H9 (cell line): ENCODE results near the gene LBH. TPM values are rescaled to one million over a fixed set of nuclear protein-coding genes. Genes with fewer than 3 reads are reported as not detected.

Experiments
- DNase-seq: peaks from one replicate; pipeline ENCODE4 v3.0.0-alpha.2; 2017
- H2AFZ ChIP-seq: one replicate; pipeline ENCODE4 v1.6.1; 2013; ENCODE audit warnings: mild to moderate bottlenecking, low read length, control low read depth, moderate library complexity
- H2AK5ac ChIP-seq: 2 replicates; pipeline ENCODE4 v1.6.1; 2013; ENCODE audit warnings: low read length, control low read depth, mixed read lengths; ENCODE audit not compliant: insufficient read length
- H2BK120ac ChIP-seq: one replicate; pipeline ENCODE4 v1.6.1; 2013; ENCODE audit warnings: low read depth, mild to moderate bottlenecking, low read length, control low read depth, inconsistent platforms; ENCODE audit not compliant: poor library complexity, severe bottlenecking
- H2BK12ac ChIP-seq: 2 replicates; pipeline ENCODE4 v1.6.1; 2013; ENCODE audit warnings: low read length, control low read depth, mixed read lengths, low read depth; ENCODE audit not compliant: insufficient read length
- H2BK15ac ChIP-seq: 2 replicates; pipeline ENCODE4 v1.6.1; 2013; ENCODE audit warnings: low read depth, low read length, control low read depth
- H2BK20ac ChIP-seq: one replicate; pipeline ENCODE4 v1.6.1; 2013; ENCODE audit warnings: low read depth, mild to moderate bottlenecking, low read length, control low read depth, inconsistent platforms; ENCODE audit not compliant: poor library complexity, severe bottlenecking
- H2BK5ac ChIP-seq: 2 replicates; pipeline ENCODE4 v1.6.1; 2013; ENCODE audit warnings: low read length, control low read depth, mixed read lengths; ENCODE audit not compliant: insufficient read length
- H3K14ac ChIP-seq: 2 replicates; pipeline ENCODE4 v1.6.1; 2013; ENCODE audit warnings: low read length, control low read depth; ENCODE audit not compliant: insufficient read depth
- H3K18ac ChIP-seq: 2 replicates; pipeline ENCODE4 v1.6.1; 2013; ENCODE audit warnings: low read depth, mild to moderate bottlenecking, mixed read lengths, low read length, control low read depth; ENCODE audit not compliant: insufficient read length
- H3K23ac ChIP-seq: 2 replicates; pipeline ENCODE4 v1.6.1; 2013; ENCODE audit warnings: low read length, control low read depth, mixed read lengths, low read depth; ENCODE audit not compliant: insufficient read length
- H3K23me2 ChIP-seq: 2 replicates; pipeline ENCODE4 v1.6.1; 2013; ENCODE audit warnings: low read depth, mild to moderate bottlenecking, mixed read lengths, low read length, control low read depth; ENCODE audit not compliant: insufficient read length, poor library complexity, severe bottlenecking
- H3K27ac ChIP-seq: 2 replicates; pipeline ENCODE4 v1.5.1; 2013; ENCODE audit warnings: low read length, control low read depth, mixed read lengths, low read depth; ENCODE audit not compliant: insufficient read length
- H3K27me3 ChIP-seq: 2 replicates; pipeline ENCODE4 v1.6.1; 2013; ENCODE audit warnings: low read length, control low read depth, inconsistent platforms; ENCODE audit not compliant: insufficient read depth
- H3K4ac ChIP-seq: 2 replicates; pipeline ENCODE4 v1.6.1; 2013; ENCODE audit warnings: low read depth, mild to moderate bottlenecking, control low read depth, inconsistent platforms, low read length, moderate library complexity
- H3K4me1 ChIP-seq: 2 replicates; pipeline ENCODE4 v1.6.1; 2013; ENCODE audit warnings: low read length, control low read depth, inconsistent platforms; ENCODE audit not compliant: insufficient read depth
- H3K4me2 ChIP-seq: 2 replicates; pipeline ENCODE4 v1.6.1; 2013; ENCODE audit warnings: low read length, control low read depth, mixed read lengths; ENCODE audit not compliant: insufficient read length, insufficient read depth
- H3K56ac ChIP-seq: 2 replicates; pipeline ENCODE4 v1.6.1; 2013; ENCODE audit warnings: low read depth, mild to moderate bottlenecking, mixed read lengths, low read length, control low read depth; ENCODE audit not compliant: insufficient read length
- H3K79me1 ChIP-seq: 2 replicates; pipeline ENCODE4 v1.6.1; 2013; ENCODE audit warnings: low read depth, mild to moderate bottlenecking, moderate library complexity, low read length, control low read depth, inconsistent platforms; ENCODE audit not compliant: insufficient read depth, poor library complexity, severe bottlenecking
- H3K79me2 ChIP-seq: 2 replicates; pipeline ENCODE4 v1.6.1; 2013; ENCODE audit warnings: low read length, control low read depth, inconsistent platforms; ENCODE audit not compliant: insufficient read depth
- H3K9ac ChIP-seq: 2 replicates; pipeline ENCODE4 v1.6.1; 2013; ENCODE audit warnings: low read length, control low read depth, mixed read lengths; ENCODE audit not compliant: insufficient read length; ENCODE audit errors: extremely low read depth
- H3K9me3 ChIP-seq: one replicate; pipeline ENCODE4 v1.6.1; 2013; ENCODE audit warnings: low read depth, low read length, inconsistent platforms; ENCODE audit not compliant: control insufficient read depth
- H3T11ph ChIP-seq: one replicate; pipeline ENCODE4 v1.6.1; 2013; ENCODE audit warnings: mild to moderate bottlenecking, low read length, control low read depth, inconsistent platforms
- H4K20me1 ChIP-seq: one replicate; pipeline ENCODE4 v1.6.1; 2013; ENCODE audit not compliant: control insufficient read depth, insufficient read length, insufficient read depth
- H4K5ac ChIP-seq: 2 replicates; pipeline ENCODE4 v1.6.1; 2013; ENCODE audit warnings: low read depth, mild to moderate bottlenecking, mixed read lengths, low read length, control low read depth; ENCODE audit not compliant: insufficient read length
- H4K8ac ChIP-seq: replicated peaks from 2 replicates; pipeline ENCODE4 v1.6.1; 2013; ENCODE audit warnings: low read length, control low read depth, mixed read lengths, low read depth; ENCODE audit not compliant: insufficient read length
- H4K91ac ChIP-seq: 2 replicates; pipeline ENCODE4 v1.6.1; 2013; ENCODE audit warnings: low read depth, mild to moderate bottlenecking, moderate library complexity, mixed read lengths, low read length, control low read depth; ENCODE audit not compliant: insufficient read length
- H3K27ac Mint-ChIP-seq, 3 experiments: 2 replicates in 2 of 3; 3 replicates in 1 of 3; pipeline ENCODE4 v1.8.0; 2020 to 2021; ENCODE audit warnings: mixed read lengths in 3 of 3, mild to moderate bottlenecking in 1 of 3, moderate library complexity in 1 of 3
- H3K27me3 Mint-ChIP-seq: 2 replicates; pipeline ENCODE4 v1.8.0; 2021; ENCODE audit warnings: low read depth, mild to moderate bottlenecking, moderate library complexity, mixed read lengths
- H3K36me3 Mint-ChIP-seq, 3 experiments: 2 replicates in 2 of 3; 3 replicates in 1 of 3; pipeline ENCODE4 v1.8.0; 2020 to 2021; ENCODE audit warnings: low read depth in 3 of 3, mixed read lengths in 3 of 3; ENCODE audit not compliant: insufficient read depth in 1 of 3
- H3K4me1 Mint-ChIP-seq, 2 experiments: 2 replicates each; pipeline ENCODE4 v1.8.0; 2020; ENCODE audit warnings: mixed read lengths in 2 of 2
- H3K4me3 Mint-ChIP-seq, 2 experiments: 2 replicates in 1 of 2; 3 replicates in 1 of 2; pipeline ENCODE4 v1.8.0; 2020 to 2021; ENCODE audit warnings: mild to moderate bottlenecking in 2 of 2, mixed read lengths in 2 of 2, moderate library complexity in 1 of 2
- H3K9me3 Mint-ChIP-seq, 2 experiments: 2 replicates in 1 of 2; 3 replicates in 1 of 2; pipeline ENCODE4 v1.8.0; 2020; ENCODE audit warnings: mild to moderate bottlenecking in 2 of 2, mixed read lengths in 2 of 2, moderate library complexity in 1 of 2
- CTCF ChIP-seq: fragments of 200-600 bp; sonication (generic); conservative IDR thresholded peaks from 3 replicates; pipeline ENCODE4 v1.8.0; 2021; ENCODE audit warnings: antibody characterized with exemption, mild to moderate bottlenecking
- total RNA-seq: library from RNA; stranded (reverse); gene quantifications from 2 replicates; pipeline ENCODE4 v1.2.1, GENCODE V29; 2021

Gene LBH
- total RNA-seq, 1 experiment from 2014 or later: 53.0 TPM

GRCh38 chr2:30216157-30216556 is 15.2 kb upstream of the LBH start:
- peaks cover 17 to 19% of the 10 kb centered on the region in 2 experiments for H3K4me1 Mint-ChIP-seq
- no peak overlapping the region for H3K27ac ChIP-seq
- H4K20me1 ChIP-seq: no peaks in the 10 kb centered on the region
- no peak overlapping the region for H3K14ac ChIP-seq
- H4K5ac ChIP-seq: no peak overlapping the region
- H3K27ac Mint-ChIP-seq: no peak overlapping the region
- no peaks in the 10 kb centered on the region for H3K23me2 ChIP-seq
- H2BK15ac ChIP-seq: no peak overlapping the region
- H3K79me1 ChIP-seq: no peaks in the 10 kb centered on the region
- no peak for DNase-seq
- H3K36me3 Mint-ChIP-seq: no peaks in the 10 kb centered on the region
- H3K79me2 ChIP-seq: no peaks in the 10 kb centered on the region
- H3K4ac ChIP-seq: no peak overlapping the region
- H3K23ac ChIP-seq: no peak overlapping the region
- H3T11ph ChIP-seq: no peak overlapping the region
- no peaks in the 10 kb centered on the region for H3K9me3 Mint-ChIP-seq
- no peaks in the 10 kb centered on the region for H3K4me1 ChIP-seq
- no peak overlapping the region for H4K8ac ChIP-seq
- TF ChIP-seq CTCF: no peak
- no peak overlapping the region for H2BK20ac ChIP-seq
- H2BK5ac ChIP-seq: no peak overlapping the region
- H3K56ac ChIP-seq: no peak overlapping the region
- no peak overlapping the region for H3K4me2 ChIP-seq
- H2BK12ac ChIP-seq: no peak overlapping the region
- no peak overlapping the region for H3K4me3 Mint-ChIP-seq
- no peak overlapping the region for H3K18ac ChIP-seq
- H4K91ac ChIP-seq: no peak overlapping the region
- H2BK120ac ChIP-seq: no peak overlapping the region
- H2AFZ ChIP-seq: no peak overlapping the region
- H3K9me3 ChIP-seq: no peaks in the 10 kb centered on the region
- no peaks in the 10 kb centered on the region for H3K27me3 ChIP-seq
- H3K9ac ChIP-seq: no peak overlapping the region
- H3K27me3 Mint-ChIP-seq: peaks cover 4% of the 10 kb centered on the region; the same call in 1 of the 2 replicates
- no peak overlapping the region for H2AK5ac ChIP-seq
